Activated T-cell treated with anti-CD3 and anti-CD28 coated beads for 1 hour (primary cell): ENCODE results near the gene NDUFB2.
"Not testable (repeated sequence)": the region's sequence is repeated elsewhere in the genome, so short reads cannot be mapped to it uniquely, and the experiment has no call there.

Experiments
- DNase-seq: peaks from one replicate; pipeline ENCODE4 v3.0.0-alpha.2; 2020; ENCODE audit warnings: low read depth

The NDUFB2 gene

GRCh38 chr7:140734729-140735128 lies 38.2 kb downstream of the NDUFB2 start:
- no peak for DNase-seq

GRCh38 chr7:140738280-140738679 lies 41.8 kb downstream of the NDUFB2 start:
- no peak for DNase-seq

- DNase-seq, result not testable (repeated sequence)
These were observed 46.7 kb downstream of the NDUFB2 start for GRCh38 chr7:140743255-140743654.

- no peak for DNase-seq
These were observed 47.5 kb downstream of the NDUFB2 start for GRCh38 chr7:140744005-140744404.

- no peak for DNase-seq
These were observed 49.0 kb downstream of the NDUFB2 start for GRCh38 chr7:140745266-140746058.

- DNase-seq, result no peak
These were observed 50.2 kb downstream of the NDUFB2 start for GRCh38 chr7:140746751-140747150.

GRCh38 chr7:140752533-140752932 lies 56.0 kb downstream of the NDUFB2 start:
- no peak for DNase-seq

- no peak for DNase-seq
These were observed 58.0 kb downstream of the NDUFB2 start for GRCh38 chr7:140754506-140754905.
